HG03103 (cell line): ENCODE measurements around the gene NEUROD2.

Experiments used
- ATAC-seq: cut with Tn5 transposase; IDR thresholded peaks from one replicate; pipeline ENCODE4 v1.9.1; 2021; ENCODE audit warnings: low read depth; ENCODE audit not compliant: unreplicated experiment

NEUROD2 gene

DNA sequence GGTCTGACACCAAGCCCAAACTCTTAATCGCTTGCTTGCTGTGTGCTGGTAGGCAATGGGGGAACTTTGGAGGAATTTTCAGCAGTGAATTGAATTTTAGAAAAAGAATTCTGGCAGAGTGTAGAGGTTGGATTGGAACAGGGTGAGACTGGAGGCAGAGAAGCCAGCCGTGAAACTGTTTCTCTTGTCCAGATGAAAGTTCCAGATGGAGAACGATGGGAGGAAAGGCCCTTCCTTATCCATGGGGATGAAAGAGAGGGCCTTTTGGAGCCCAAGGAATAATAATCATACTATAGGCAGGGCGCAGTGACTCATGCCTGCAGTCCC lies 26.0 kb downstream of the NEUROD2 start:
- ATAC-seq = no peak

DNA sequence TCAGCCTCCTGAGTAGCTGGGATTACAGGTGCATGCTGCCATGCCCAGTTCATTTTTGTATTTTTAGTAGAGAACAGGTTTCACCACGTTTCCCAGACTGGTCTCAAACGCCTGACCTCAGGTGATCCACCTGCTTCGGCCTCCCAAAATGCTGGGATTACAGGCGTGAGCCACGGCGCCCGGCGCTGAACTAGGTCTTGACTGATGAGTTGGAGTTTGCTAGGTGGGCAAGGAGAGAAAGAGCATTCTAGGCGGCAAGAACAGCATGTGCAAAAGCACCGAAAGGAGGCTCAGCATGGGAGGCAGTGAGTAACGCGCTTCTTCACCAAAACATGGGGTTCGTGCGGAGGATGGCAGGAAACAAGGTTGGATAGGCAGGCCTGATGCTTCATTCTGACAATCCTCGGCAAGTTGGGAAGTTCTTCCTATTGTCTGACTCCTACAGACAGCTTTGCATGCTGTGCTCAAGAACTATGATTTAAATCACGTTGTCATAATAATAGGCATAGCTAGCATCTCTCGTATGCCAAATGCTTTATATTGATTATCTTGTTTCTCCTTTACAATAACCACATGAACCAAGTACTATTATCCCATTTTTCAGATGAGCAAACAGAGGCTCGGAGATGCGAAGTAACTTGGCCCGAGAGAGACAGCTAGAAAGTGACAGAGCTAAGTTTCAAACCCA lies 26.5 kb downstream of the NEUROD2 start:
- ATAC-seq = no peak

DNA sequence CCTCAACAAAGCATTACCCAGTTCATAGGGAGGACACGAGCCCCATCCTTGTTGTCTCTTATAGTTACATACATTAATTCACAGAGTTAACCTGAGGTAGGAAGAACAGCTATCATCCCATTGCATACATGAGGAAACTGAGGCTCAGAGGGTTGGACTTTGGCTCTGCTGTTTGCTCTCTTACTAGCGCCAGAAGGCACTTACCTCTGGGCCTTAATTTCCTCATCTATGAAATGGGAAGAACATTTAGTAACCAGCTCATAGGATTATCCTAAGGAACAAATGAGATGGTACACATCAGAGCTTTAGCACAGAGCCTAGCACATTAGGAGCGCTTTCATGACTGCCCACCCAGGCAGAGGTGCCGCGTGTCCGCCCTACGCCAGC lies 27.6 kb downstream of the NEUROD2 start:
- no peak for ATAC-seq

DNA sequence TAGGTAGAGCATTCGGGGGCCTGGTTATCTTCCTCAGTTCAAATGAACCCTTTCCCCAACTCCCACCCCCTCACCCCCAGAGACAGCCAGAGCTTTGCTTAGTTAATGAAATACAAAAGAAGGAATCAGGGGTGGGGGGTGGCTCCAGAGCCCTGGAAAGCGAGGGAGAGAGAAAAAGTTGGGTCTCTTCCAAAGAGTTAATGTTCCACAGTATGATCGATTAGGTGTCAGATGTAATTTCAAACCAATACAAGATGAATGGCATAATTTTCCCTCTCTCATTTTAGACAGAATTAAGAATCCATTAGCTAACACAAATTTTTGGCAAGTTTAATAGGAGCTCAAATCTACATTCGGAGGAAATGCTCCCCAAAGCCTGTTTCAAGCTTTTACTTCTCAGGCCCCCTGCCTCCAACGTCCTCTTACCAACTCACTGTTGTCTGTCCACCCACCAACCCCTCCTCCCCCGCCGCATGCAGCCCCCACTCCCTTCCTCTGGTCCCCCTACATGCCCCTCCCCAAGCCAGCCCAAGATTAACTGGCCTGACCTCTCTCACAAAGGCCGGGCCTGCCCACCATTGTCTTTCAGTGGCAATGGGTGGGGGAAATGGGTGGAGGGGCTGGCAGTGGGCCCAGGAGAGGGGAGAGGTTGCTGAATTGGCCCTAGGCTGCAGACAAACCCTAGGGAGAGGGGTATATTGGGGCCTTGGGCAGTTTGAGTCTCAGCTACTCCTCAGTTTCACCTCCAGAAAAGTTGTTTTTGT lies 28.2 kb downstream of the NEUROD2 start:
- ATAC-seq = no peak

DNA sequence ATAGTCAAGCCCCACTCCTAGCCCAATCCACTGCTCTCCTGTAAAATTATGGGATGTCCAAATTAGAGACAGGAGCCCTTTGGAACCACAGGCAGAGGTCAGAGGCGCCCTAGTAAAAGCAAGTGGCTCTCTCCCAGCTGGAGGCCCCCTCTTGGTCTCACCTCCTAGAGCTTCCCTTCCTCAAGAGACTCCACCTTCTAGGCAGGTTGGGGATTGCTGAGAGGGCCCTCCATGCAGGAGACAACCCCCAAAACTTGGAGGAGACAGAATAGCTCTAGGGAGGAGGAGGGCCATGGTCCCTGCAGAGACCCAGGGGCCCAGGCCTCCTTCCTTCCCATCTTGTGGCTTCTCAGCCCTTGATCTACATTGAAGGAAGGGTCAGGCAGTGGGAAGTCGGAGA lies 29.4 kb downstream of the NEUROD2 start:
- ATAC-seq = no peak

DNA sequence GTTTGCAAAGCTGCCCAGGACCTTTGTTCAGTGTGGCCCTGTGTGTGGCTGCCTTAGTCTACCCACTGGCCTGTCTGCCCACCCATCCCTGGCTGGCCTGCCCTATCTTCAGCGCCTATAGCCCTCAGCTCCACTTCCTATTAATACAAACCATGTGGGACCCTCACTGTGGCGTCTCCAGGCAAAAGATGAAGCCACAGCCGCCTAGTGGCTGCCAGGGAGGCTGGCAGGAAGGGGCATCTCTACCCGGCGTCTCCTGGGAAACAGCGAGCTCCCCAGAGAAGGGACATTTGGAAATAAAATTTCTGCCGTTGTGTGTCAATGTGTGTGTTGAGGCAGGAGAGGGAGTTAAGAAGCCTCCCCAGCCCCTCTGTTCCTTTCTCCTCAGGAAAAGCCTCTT lies 31.5 kb downstream of the NEUROD2 start:
- ATAC-seq = no peak

DNA sequence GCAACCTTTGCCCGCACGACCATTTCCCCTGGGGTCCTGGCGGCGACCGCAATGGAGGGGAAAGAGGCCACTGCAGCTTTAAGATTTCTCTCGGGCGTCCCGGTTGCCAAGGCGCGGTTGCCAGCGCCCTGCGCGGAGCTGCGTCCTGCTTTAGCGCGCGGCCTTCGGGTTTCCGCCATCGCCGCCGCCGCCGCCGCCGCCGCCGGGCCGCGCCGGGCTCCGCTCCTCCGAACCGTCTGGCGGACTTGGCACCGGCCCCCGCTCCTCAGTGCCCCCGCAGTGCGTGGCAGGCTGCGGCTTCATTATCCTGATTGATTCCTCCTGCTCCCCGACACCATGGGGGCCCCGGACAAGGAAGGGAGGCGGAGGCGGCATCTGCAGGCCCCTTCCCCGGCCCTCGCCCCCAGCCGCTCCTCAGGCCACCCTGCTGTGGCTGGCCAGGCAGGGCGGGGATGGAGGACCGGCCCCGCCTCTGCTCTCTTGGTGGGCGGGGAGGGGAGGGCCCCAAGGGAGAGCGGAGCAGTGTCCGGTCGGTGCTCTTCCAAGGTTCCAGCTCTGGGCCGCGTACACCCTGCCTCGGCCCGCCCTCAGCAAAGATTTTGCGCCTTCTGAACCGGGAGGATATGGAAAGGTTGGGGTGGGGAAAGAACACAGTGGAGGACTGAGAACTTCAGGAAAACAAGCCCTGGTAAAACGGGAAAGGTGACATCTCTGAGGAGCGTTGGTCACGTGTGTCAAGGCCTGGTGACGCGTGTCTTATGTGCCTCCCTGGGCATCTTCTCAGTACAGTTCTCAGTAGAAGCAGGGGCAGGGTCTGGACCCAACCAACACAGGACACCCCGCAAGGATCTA lies 34.0 kb downstream of the NEUROD2 start:
- ATAC-seq = no peak

DNA sequence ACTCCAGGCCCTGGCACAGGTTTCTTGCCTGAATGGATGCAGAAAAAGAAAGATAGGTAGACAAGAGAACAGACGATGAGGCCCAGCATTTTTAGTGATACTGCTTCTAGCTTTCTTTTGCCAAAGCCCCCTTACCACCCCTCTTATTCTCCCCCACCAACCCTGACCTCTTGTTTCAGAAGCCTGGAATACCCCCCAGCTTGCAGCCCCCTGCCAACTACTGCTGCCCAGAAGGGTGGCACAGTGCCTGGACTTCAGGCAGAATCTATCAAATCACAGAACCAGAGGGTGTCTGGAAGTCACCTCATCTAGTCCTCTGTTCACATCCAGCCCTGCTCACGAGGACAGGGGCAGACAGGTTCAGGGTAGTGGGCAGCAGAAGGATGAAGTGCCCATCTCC lies 35.6 kb downstream of the NEUROD2 start:
- ATAC-seq = no peak

DNA sequence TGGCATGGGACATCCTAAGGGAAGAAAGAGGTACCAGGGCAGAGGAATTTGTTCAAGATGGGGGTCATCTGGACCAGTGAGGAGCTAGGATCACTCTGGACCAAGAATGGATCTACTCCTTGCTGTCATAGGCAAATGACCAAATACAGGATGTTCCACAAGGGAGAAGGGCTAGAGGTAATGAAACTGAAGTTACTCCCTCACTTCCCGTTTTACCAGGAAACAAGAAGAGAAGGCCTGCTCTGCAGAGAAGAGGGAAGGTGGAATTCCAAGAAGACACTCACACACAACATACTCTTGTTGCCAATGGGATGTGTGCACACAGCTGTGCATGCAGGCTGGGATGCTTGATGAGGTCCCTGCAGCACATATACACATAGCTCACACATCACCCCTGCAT lies 38.6 kb downstream of the NEUROD2 start:
- no peak for ATAC-seq

DNA sequence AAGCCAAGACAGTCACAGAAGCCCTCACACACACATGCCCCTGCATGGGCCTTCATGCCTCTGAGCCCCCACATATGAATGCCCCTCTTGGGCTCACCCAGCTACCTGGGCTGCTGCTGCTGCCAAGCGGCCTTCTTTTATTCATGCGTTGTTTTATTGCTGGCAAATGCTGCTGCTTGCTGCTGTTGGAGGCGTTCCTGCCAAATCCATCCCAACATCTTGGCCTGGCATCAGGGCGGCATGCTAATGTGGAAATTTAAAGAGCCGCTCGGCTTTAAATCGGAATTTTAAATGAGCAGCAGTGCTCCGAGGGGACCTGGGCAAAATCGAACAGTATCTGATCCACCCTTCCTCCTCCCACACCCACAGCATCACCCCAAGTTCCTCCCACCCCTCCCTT lies 39.0 kb downstream of the NEUROD2 start:
- no peak for ATAC-seq

DNA sequence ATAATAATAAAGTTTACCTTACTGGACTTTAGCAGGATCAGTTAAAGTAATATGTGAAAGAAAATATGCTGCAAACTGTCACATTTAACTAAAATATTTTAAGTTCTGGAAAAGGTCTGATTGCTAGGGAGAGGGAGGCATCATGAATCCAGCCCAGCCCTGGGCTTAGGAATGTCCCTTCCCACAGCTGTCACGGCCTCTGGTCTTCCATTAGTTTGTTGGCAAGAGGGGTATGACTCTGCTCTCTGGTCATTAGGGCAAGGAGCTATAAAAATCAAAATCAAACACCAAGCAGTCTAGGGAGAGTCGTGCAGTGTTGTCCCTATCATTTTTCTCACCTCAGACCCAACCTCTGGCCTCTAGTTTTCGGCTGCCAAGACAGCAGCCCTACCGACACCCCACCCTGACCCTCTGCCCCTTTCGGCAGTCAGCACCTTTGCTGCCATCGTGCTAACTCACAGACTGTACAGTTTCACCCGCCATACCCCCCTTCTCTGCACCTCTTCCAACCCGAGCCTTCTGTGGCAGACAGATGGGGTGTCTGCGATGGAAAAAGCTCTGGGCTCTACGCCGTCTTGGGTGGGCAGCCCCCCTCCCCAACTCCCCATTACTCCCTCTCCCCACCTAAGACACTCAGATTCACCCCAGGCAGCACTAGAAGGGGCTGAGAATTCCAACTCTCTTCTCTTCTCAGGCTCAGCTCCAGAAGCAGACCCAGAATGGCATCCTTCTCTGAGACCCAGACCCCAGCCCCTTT lies 41.4 kb downstream of the NEUROD2 start:
- no peak for ATAC-seq

DNA sequence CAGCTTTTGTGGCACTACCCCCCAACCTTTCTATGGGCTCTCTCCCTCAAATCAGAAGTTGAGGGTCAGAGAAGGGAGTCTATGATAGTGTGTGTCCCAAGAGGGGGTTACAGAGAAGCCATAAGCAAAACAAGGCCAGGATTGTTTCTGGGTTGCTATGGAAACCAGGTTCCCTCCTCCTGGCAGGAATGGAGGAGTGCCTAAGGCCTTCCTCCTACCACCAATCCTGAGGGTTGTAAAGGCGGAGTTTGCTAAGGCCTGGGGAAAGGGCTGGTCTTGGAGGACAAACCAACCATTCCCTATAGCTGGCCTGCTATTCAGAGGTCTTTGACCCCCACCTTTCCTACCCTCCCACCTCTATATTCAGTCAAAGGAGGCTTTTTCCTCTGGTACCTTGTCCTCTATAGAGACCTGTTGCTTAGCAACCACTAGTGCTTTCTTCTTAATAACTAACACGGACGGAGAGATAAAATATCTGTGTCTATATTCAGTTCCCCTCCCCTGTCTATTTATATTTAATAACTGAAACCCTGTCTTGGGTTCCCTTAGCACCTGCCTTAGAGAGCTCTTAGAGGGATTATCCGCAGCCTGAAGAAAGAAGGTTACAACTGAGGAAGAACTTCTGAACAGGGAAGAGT lies 43.4 kb downstream of the NEUROD2 start:
- no peak for ATAC-seq

DNA sequence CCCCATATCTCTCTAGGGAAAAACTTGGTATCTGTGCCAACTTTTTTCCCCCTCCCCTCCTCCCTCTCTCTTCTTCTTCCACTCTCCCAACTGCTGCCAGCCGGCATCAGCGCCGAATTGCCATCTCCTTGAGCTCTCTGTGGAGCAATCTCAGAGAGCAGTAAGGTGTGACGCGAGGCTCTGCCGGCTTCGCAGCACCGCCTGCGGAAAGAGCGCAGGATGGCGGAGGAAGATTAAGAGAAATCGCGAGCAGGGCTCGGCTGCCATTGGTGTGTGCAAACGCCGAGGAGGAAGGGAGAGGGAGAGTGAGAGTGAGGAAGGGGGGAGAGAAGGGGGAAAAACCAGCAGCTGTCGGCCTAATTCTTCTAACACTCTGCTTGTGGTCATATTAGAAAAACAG lies 44.2 kb downstream of the NEUROD2 start:
- no peak for ATAC-seq

DNA sequence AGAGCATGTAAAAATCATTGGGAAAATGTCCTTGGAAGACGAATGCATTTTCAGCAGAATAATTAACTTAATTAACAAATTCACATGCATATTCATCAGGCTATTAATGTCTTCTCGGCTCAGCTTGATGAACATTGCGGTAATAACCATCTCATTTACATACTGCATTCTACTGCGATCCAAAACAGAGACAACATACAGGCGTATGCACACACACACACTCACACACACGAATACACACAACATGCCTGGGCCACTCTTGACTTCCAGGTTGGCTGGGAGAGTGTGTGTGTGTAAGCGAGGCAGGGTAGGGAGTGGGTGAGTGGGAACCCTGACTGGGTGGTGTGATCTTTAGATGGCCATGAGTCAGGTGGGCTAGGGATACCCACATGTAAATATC lies 44.7 kb downstream of the NEUROD2 start:
- no peak for ATAC-seq

DNA sequence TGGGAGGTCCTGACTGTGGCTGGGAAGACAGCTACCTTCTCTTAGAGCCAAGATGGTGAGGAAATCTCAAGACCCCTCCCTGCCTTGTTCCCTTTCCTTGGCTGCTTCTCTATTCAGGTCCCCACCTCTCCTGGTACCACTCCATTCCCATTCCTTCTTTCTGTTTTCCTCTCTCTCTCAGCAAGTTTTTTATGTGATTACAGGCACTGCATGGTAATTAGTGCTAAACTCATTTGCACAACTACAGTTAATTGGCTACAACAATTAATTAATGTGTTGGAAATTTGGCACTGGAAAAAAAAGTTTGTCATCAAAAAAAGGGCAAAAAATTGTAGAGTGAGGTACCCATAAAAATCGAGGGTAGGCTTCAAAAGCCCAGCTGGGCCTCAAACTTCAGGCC lies 45.3 kb downstream of the NEUROD2 start:
- no peak for ATAC-seq

DNA sequence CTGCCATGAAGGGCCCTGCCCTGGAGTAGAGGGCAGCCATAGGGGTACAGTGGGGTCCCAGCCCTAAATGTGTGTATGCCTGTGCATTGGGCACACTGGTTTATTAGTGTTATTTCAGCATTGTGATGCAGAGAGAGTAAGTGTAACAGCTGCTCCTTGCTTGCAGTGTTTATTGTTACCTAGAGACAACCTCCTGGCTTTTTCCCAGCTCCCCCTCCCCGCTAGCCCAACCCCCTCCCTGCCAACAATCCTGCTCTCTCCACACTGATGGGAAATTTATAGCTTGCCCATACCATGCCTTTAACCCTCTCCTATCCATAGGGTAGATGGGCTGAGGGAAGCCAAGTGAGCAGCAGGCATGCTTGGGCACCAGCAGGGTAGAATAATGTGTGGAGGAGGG lies 51.3 kb downstream of the NEUROD2 start:
- no peak for ATAC-seq

DNA sequence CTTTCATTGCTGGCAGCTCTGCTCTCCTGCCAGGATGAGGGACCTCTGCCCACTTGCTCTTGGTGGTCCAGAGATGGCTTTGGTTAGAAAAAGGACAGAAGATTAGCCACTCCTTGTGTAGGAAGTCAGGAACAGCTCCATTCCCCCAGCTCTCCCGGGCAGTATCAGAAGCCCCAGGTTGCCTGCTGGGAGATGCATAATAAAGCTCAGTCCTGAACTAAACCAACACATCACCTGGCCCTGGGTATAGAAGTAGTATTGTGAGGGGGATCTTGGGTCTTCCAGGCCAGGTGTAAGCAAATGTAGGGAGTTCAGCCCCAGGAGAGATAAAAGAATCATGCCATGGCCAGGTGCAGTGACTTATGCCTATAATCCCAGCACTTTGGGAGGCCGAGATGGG lies 52.4 kb downstream of the NEUROD2 start:
- ATAC-seq = no peak
